Thyroid gland (tissue), 4 donors: ENCODE data around the gene USP44.

Experiments
- POLR2A ChIP-seq, 2 donors: fragments of 450-650 bp; IDR thresholded peaks; one replicate each; pipeline ENCODE4 v1.6.1; 2017; ENCODE audit warnings: antibody characterized with exemption in 2 of 2, mild to moderate bottlenecking in 2 of 2, moderate library complexity in 1 of 2
- TF ChIP-seq, protein P1 (sequence below), 6 experiments: fragments of 200-600 bp in 3 of 6; fragments of 450-650 bp in 3 of 6; sonication (generic) in 3 of 6; IDR thresholded peaks; one replicate each; pipeline ENCODE4 v1.5.1; 2016 to 2019; ENCODE audit warnings: antibody characterized with exemption in 6 of 6, mild to moderate bottlenecking in 2 of 6, inconsistent platforms in 1 of 6, moderate library complexity in 1 of 6

DNA sequence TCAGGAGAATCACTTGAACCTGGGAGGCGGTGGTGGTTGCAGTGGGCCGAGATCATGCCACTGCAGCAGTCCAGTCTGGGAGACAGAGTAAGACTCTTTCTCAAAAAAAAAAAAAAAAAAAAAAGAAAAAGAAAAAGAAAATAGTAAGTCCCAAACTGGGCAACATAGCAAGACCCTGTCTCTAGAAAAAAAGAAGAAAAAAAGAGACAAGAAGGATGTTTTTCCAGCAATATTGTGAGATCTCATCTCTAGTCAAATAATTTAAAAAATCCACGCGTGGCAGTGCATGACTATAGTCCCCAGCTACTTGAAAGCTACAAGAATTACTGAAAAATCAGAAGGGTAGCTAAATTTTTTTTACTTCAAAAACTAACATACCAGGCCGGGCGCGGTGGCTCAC lies 8.0 kb downstream of the USP44 start:
- TF ChIP-seq, protein P1, sequence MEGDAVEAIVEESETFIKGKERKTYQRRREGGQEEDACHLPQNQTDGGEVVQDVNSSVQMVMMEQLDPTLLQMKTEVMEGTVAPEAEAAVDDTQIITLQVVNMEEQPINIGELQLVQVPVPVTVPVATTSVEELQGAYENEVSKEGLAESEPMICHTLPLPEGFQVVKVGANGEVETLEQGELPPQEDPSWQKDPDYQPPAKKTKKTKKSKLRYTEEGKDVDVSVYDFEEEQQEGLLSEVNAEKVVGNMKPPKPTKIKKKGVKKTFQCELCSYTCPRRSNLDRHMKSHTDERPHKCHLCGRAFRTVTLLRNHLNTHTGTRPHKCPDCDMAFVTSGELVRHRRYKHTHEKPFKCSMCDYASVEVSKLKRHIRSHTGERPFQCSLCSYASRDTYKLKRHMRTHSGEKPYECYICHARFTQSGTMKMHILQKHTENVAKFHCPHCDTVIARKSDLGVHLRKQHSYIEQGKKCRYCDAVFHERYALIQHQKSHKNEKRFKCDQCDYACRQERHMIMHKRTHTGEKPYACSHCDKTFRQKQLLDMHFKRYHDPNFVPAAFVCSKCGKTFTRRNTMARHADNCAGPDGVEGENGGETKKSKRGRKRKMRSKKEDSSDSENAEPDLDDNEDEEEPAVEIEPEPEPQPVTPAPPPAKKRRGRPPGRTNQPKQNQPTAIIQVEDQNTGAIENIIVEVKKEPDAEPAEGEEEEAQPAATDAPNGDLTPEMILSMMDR (IDR thresholded peaks at IDR 0.05): no peak
- TF ChIP-seq POLR2A (IDR thresholded peaks at IDR 0.05): no peak
